ENCODE results near the gene CNDP1.
A peak's percentile ranks its signal among the peaks of the same experiment; 100 is the strongest.

The CNDP1 gene

GRCh38 chr18:74546007-74546406, 11.7 kb downstream of the CNDP1 start:
- Histone ChIP-seq H3K79me2 (ENCODE audit: control insufficient read depth, insufficient read depth, low read length, poor library complexity) (no peaks in the 10 kb centered on the region), H3K18ac (ENCODE audit: low read length) (no peak overlapping the region), H2BK12ac (ENCODE audit: low read length) (no peak overlapping the region), H3K4me2 (ENCODE audit: low read length) (no peak overlapping the region), H2AK5ac (ENCODE audit: low read length) (no peak overlapping the region), H3K14ac (ENCODE audit: low read length) (no peak overlapping the region), H3K9ac (ENCODE audit: low read length) (no peak overlapping the region), H3K4ac (ENCODE audit: low read depth, low read length) (no peak overlapping the region), H2AFZ (ENCODE audit: insufficient read depth, low read length, poor library complexity) (no peak overlapping the region), H4K91ac (ENCODE audit: low read depth, low read length) (no peak overlapping the region), H3K36me3 (ENCODE audit: control insufficient read depth in 1 of 2, insufficient read depth in 2 of 2, low read length in 2 of 2) (no peaks in the 10 kb centered on the region), H3K79me1 (ENCODE audit: low read length) (no peaks in the 10 kb centered on the region), H3K9me3 (ENCODE audit: insufficient read depth, low read depth, low read length) (peaks cover 16% of the 10 kb centered on the region), H2BK120ac (ENCODE audit: insufficient read depth, low read length, poor library complexity) (no peak overlapping the region), H3K4me1 (ENCODE audit: control insufficient read depth in 1 of 2, insufficient read depth in 2 of 2, low read length in 2 of 2) (peaks cover 8 to 9% of the 10 kb centered on the region in 2 experiments), H3K23ac (ENCODE audit: low read length) (no peak overlapping the region), H4K12ac (ENCODE audit: low read depth, low read length) (no peak overlapping the region), H3K27me3 (ENCODE audit: insufficient read depth, low read length) (no peaks in the 10 kb centered on the region), H4K8ac (ENCODE audit: low read depth, low read length) (no peak overlapping the region), H3K4me3 (ENCODE audit: low read depth, low read length) (no peak overlapping the region), H2BK5ac (ENCODE audit: low read depth, low read length, poor library complexity) (no peak overlapping the region), H3K27ac (ENCODE audit: low read depth, low read length) (no peak overlapping the region)
- WGBS (ENCODE audit: extremely low coverage, insufficient coverage, insufficient read length), result no CpG with 5 or more reads among the region's 11 CpGs
- DNase-seq, result no peak

GRCh38 chr18:74546751-74547530, 12.6 kb downstream of the CNDP1 start:
- H3K23ac ChIP-seq (ENCODE audit: low read length), result no peak overlapping the region
- H4K91ac ChIP-seq (ENCODE audit: low read depth, low read length), result no peak overlapping the region
- H3K4me1 ChIP-seq (ENCODE audit: control insufficient read depth in 1 of 2, insufficient read depth in 2 of 2, low read length in 2 of 2), result peaks cover 1 to 4% of the 10 kb centered on the region in 2 experiments
- H3K4me2 ChIP-seq (ENCODE audit: low read length), result no peak overlapping the region
- no peak overlapping the region for H2BK120ac ChIP-seq (ENCODE audit: insufficient read depth, low read length, poor library complexity)
- no peaks in the 10 kb centered on the region for H3K79me1 ChIP-seq (ENCODE audit: low read length)
- no peak overlapping the region for H2BK12ac ChIP-seq (ENCODE audit: low read length)
- H3K27ac ChIP-seq (ENCODE audit: low read depth, low read length), result no peak overlapping the region
- peaks cover 16% of the 10 kb centered on the region for H3K9me3 ChIP-seq (ENCODE audit: insufficient read depth, low read depth, low read length)
- H3K27me3 ChIP-seq (ENCODE audit: insufficient read depth, low read length), result no peaks in the 10 kb centered on the region
- H3K4me3 ChIP-seq (ENCODE audit: low read depth, low read length), result peak overlapping the region; percentile 1
- no peak overlapping the region for H2BK5ac ChIP-seq (ENCODE audit: low read depth, low read length, poor library complexity)
- H2AK5ac ChIP-seq (ENCODE audit: low read length), result no peak overlapping the region
- H3K18ac ChIP-seq (ENCODE audit: low read length), result no peak overlapping the region
- no peak overlapping the region for H4K8ac ChIP-seq (ENCODE audit: low read depth, low read length)
- H2AFZ ChIP-seq (ENCODE audit: insufficient read depth, low read length, poor library complexity), result no peak overlapping the region
- no peak overlapping the region for H4K12ac ChIP-seq (ENCODE audit: low read depth, low read length)
- no peak overlapping the region for H3K14ac ChIP-seq (ENCODE audit: low read length)
- H3K4ac ChIP-seq (ENCODE audit: low read depth, low read length), result no peak overlapping the region
- no CpG with 5 or more reads among the region's 9 CpGs for WGBS (ENCODE audit: extremely low coverage, insufficient coverage, insufficient read length)
- H3K36me3 ChIP-seq (ENCODE audit: control insufficient read depth in 1 of 2, insufficient read depth in 2 of 2, low read length in 2 of 2), result no peaks in the 10 kb centered on the region
- H3K79me2 ChIP-seq (ENCODE audit: control insufficient read depth, insufficient read depth, low read length, poor library complexity), result no peaks in the 10 kb centered on the region
- peak in 1 of 2 donors; percentile 7 for DNase-seq
- no peak overlapping the region for H3K9ac ChIP-seq (ENCODE audit: low read length)

- H2BK12ac ChIP-seq (ENCODE audit: low read length), result no peak overlapping the region
- no peak overlapping the region for H3K27ac ChIP-seq (ENCODE audit: low read depth, low read length)
- no peak overlapping the region for H3K14ac ChIP-seq (ENCODE audit: low read length)
- H4K12ac ChIP-seq (ENCODE audit: low read depth, low read length), result no peak overlapping the region
- H2BK120ac ChIP-seq (ENCODE audit: insufficient read depth, low read length, poor library complexity), result no peak overlapping the region
- H3K23ac ChIP-seq (ENCODE audit: low read length), result no peak overlapping the region
- H4K91ac ChIP-seq (ENCODE audit: low read depth, low read length), result no peak overlapping the region
- no peak overlapping the region for H3K9ac ChIP-seq (ENCODE audit: low read length)
- no peaks in the 10 kb centered on the region for H3K79me2 ChIP-seq (ENCODE audit: control insufficient read depth, insufficient read depth, low read length, poor library complexity)
- no peak overlapping the region for H2AFZ ChIP-seq (ENCODE audit: insufficient read depth, low read length, poor library complexity)
- H2BK5ac ChIP-seq (ENCODE audit: low read depth, low read length, poor library complexity), result no peak overlapping the region
- H3K4ac ChIP-seq (ENCODE audit: low read depth, low read length), result no peak overlapping the region
- H3K36me3 ChIP-seq (ENCODE audit: control insufficient read depth in 1 of 2, insufficient read depth in 2 of 2, low read length in 2 of 2), result no peaks in the 10 kb centered on the region
- H2AK5ac ChIP-seq (ENCODE audit: low read length), result no peak overlapping the region
- H3K4me2 ChIP-seq (ENCODE audit: low read length), result no peak overlapping the region
- H3K79me1 ChIP-seq (ENCODE audit: low read length), result no peaks in the 10 kb centered on the region
- H3K4me1 ChIP-seq (ENCODE audit: control insufficient read depth in 1 of 2, insufficient read depth in 2 of 2, low read length in 2 of 2), result no peaks in the 10 kb centered on the region
- peaks cover 16% of the 10 kb centered on the region for H3K9me3 ChIP-seq (ENCODE audit: insufficient read depth, low read depth, low read length)
- no peaks in the 10 kb centered on the region for H3K27me3 ChIP-seq (ENCODE audit: insufficient read depth, low read length)
- H3K18ac ChIP-seq (ENCODE audit: low read length), result no peak overlapping the region
- H3K4me3 ChIP-seq (ENCODE audit: low read depth, low read length), result no peak overlapping the region
- no CpG with 5 or more reads among the region's 7 CpGs for WGBS (ENCODE audit: extremely low coverage, insufficient coverage, insufficient read length)
- no peak for DNase-seq
- no peak overlapping the region for H4K8ac ChIP-seq (ENCODE audit: low read depth, low read length)
These were observed 13.6 kb downstream of the CNDP1 start for GRCh38 chr18:74547860-74548259.

- Histone ChIP-seq H3K27ac (ENCODE audit: low read depth, low read length) (no peak overlapping the region), H2AFZ (ENCODE audit: insufficient read depth, low read length, poor library complexity) (no peak overlapping the region), H2BK5ac (ENCODE audit: low read depth, low read length, poor library complexity) (no peak overlapping the region), H3K79me2 (ENCODE audit: control insufficient read depth, insufficient read depth, low read length, poor library complexity) (no peaks in the 10 kb centered on the region), H4K91ac (ENCODE audit: low read depth, low read length) (no peak overlapping the region), H3K9me3 (ENCODE audit: insufficient read depth, low read depth, low read length) (peaks cover 16% of the 10 kb centered on the region), H3K27me3 (ENCODE audit: insufficient read depth, low read length) (peaks cover 7% of the 10 kb centered on the region), H3K9ac (ENCODE audit: low read length) (no peak overlapping the region), H3K4me3 (ENCODE audit: low read depth, low read length) (no peak overlapping the region), H2BK120ac (ENCODE audit: insufficient read depth, low read length, poor library complexity) (no peak overlapping the region), H2BK12ac (ENCODE audit: low read length) (no peak overlapping the region), H3K14ac (ENCODE audit: low read length) (no peak overlapping the region), H4K8ac (ENCODE audit: low read depth, low read length) (no peak overlapping the region), H3K36me3 (ENCODE audit: control insufficient read depth in 1 of 2, insufficient read depth in 2 of 2, low read length in 2 of 2) (no peaks in the 10 kb centered on the region), H2AK5ac (ENCODE audit: low read length) (no peak overlapping the region), H3K4me2 (ENCODE audit: low read length) (no peak overlapping the region), H3K18ac (ENCODE audit: low read length) (no peak overlapping the region), H3K4me1 (ENCODE audit: control insufficient read depth in 1 of 2, insufficient read depth in 2 of 2, low read length in 2 of 2) (no peaks in the 10 kb centered on the region), H3K23ac (ENCODE audit: low read length) (no peak overlapping the region), H3K4ac (ENCODE audit: low read depth, low read length) (no peak overlapping the region), H4K12ac (ENCODE audit: low read depth, low read length) (no peak overlapping the region), H3K79me1 (ENCODE audit: low read length) (no peaks in the 10 kb centered on the region)
- WGBS (ENCODE audit: extremely low coverage, insufficient coverage, insufficient read length), result no CpG with 5 or more reads among the region's 1 CpG
- no peak for DNase-seq
These were observed 15.3 kb downstream of the CNDP1 start for GRCh38 chr18:74549591-74550104.
